Gastrocnemius medialis (tissue), 4 donors: ENCODE results near the gene KIAA1614.

Experiments
- POLR2A ChIP-seq, 2 donors: fragments of 450-650 bp; IDR thresholded peaks; one replicate each; pipeline ENCODE4 v1.6.1; 2017; ENCODE audit warnings: antibody characterized with exemption in 2 of 2, mild to moderate bottlenecking in 2 of 2, moderate library complexity in 2 of 2
- TF ChIP-seq, protein P1 (sequence below), 5 experiments: fragments of 450-650 bp in 3 of 5; fragments of 200-600 bp in 2 of 5; sonication (generic) in 2 of 5; IDR thresholded peaks in 4 of 5; conservative IDR thresholded peaks in 1 of 5; 1 replicate in 4 of 5; 2 replicates in 1 of 5; pipeline ENCODE4 v1.5.1; 2016 to 2019; ENCODE audit warnings: antibody characterized with exemption in 5 of 5, mild to moderate bottlenecking in 3 of 5, moderate library complexity in 3 of 5

DNA sequence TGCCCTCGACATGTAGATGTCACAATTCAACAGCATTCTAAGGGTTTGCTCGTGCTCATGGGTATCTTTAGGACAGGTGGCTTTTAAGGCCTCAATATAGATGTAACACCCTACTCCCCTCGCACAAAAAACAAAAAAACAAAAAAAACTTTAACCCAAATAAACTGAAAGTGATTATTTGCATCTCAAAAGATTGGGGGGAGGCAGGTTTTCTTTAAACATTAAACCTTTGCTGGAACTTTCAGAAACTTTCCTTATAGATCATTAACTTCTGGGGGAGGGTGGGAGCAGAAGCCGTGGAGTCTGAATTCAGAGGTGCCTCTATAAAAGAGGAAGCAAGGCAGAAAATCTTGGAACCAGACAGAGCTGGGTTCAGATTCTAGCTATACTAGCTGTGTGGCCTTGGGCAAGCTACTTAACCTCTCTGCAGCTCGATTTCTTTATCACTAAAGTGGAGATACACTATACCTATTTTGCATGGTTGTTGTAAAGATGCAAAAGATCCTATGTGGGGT, 3.2 kb upstream of the KIAA1614 start:
- TF ChIP-seq, protein P1, sequence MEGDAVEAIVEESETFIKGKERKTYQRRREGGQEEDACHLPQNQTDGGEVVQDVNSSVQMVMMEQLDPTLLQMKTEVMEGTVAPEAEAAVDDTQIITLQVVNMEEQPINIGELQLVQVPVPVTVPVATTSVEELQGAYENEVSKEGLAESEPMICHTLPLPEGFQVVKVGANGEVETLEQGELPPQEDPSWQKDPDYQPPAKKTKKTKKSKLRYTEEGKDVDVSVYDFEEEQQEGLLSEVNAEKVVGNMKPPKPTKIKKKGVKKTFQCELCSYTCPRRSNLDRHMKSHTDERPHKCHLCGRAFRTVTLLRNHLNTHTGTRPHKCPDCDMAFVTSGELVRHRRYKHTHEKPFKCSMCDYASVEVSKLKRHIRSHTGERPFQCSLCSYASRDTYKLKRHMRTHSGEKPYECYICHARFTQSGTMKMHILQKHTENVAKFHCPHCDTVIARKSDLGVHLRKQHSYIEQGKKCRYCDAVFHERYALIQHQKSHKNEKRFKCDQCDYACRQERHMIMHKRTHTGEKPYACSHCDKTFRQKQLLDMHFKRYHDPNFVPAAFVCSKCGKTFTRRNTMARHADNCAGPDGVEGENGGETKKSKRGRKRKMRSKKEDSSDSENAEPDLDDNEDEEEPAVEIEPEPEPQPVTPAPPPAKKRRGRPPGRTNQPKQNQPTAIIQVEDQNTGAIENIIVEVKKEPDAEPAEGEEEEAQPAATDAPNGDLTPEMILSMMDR (IDR thresholded peaks at IDR 0.05 in 4 of 5, conservative IDR thresholded peaks at IDR 0.05 in 1 of 5), result no peak
- TF ChIP-seq POLR2A (IDR thresholded peaks at IDR 0.05), result no peak
